ENCODE measurements around the gene MBD3L2. TPM values are rescaled to one million over a fixed set of nuclear protein-coding genes. Genes with fewer than 3 reads are reported as not detected.
"Not testable (repeated sequence)": the region's sequence is repeated elsewhere in the genome, so short reads cannot be mapped to it uniquely, and the experiment has no call there.

The MBD3L2 gene
- total RNA-seq, 1 donor from 2014 or later = not detected

GRCh38 chr19:7056371-7056770 lies 7.2 kb downstream of the MBD3L2 start:
- intact Hi-C loops (cut with DNase I); DNase-seq (ENCODE audit: low spot score); ATAC-seq: not testable (repeated sequence)

- DNase-seq (ENCODE audit: low spot score); intact Hi-C loops (cut with DNase I); ATAC-seq: not testable (repeated sequence)
Measured at GRCh38 chr19:7058576-7058975, 9.5 kb downstream of the MBD3L2 start, which contains the start of gene MBD3L3. Gene MBD3L3, minus strand, starts transcription at chr19:7058676. Its CDS starts 71 bp downstream, at chr19:7058605.

- ATAC-seq; intact Hi-C loops (cut with DNase I); DNase-seq (ENCODE audit: low spot score): not testable (repeated sequence)
Measured at GRCh38 chr19:7059977-7060376, 10.9 kb downstream of the MBD3L2 start.

GRCh38 chr19:7063339-7063738 lies 14.2 kb downstream of the MBD3L2 start:
- ATAC-seq (no peak), DNase-seq (ENCODE audit: low spot score) (no peak)
- intact Hi-C loops (cut with DNase I) = no loop called here

GRCh38 chr19:7063764-7064418 lies 14.8 kb downstream of the MBD3L2 start:
- no peak for DNase-seq (ENCODE audit: low spot score)
- intact Hi-C loops (cut with DNase I) = no loop called here
- ATAC-seq = no peak

- intact Hi-C loops (cut with DNase I); DNase-seq (ENCODE audit: low spot score); ATAC-seq: not testable (repeated sequence)
Measured at GRCh38 chr19:7067122-7067521, 18.0 kb downstream of the MBD3L2 start.

- ATAC-seq (no peak), DNase-seq (ENCODE audit: low spot score) (no peak)
- intact Hi-C loops (cut with DNase I) = no loop called here
Measured at GRCh38 chr19:7067716-7068115, 18.6 kb downstream of the MBD3L2 start.

GRCh38 chr19:7068599-7068998 lies 19.5 kb downstream of the MBD3L2 start:
- ATAC-seq = no peak
- no peak for DNase-seq (ENCODE audit: low spot score)
- intact Hi-C loops (cut with DNase I) = no loop called here

- DNase-seq (ENCODE audit: low spot score) (peak; percentile 99), ATAC-seq (peak; percentile 100)
- intact Hi-C loops (cut with DNase I) = no loop called here
Measured at GRCh38 chr19:7069042-7069903, 20.2 kb downstream of the MBD3L2 start, which contains the start of gene ZNF557. Gene ZNF557, plus strand, starts transcription at chr19:7069703. Its CDS starts 5,372 bp downstream, at chr19:7075075.

- no peak for ATAC-seq
- intact Hi-C loops (cut with DNase I) = no loop called here
- no peak for DNase-seq (ENCODE audit: low spot score)
Measured at GRCh38 chr19:7069904-7070226, 20.7 kb downstream of the MBD3L2 start.

- DNase-seq (ENCODE audit: low spot score) (no peak), ATAC-seq (no peak)
- intact Hi-C loops (cut with DNase I) = no loop called here
Measured at GRCh38 chr19:7072541-7072940, 23.4 kb downstream of the MBD3L2 start.

- intact Hi-C loops (cut with DNase I) = no loop called here
- ATAC-seq (no peak), DNase-seq (ENCODE audit: low spot score) (no peak)
Measured at GRCh38 chr19:7074705-7075282, 25.7 kb downstream of the MBD3L2 start.

- DNase-seq (ENCODE audit: low spot score) (no peak), ATAC-seq (no peak)
- intact Hi-C loops (cut with DNase I) = no loop called here
Measured at GRCh38 chr19:7076151-7076550, 27.0 kb downstream of the MBD3L2 start.

- ATAC-seq (no peak), DNase-seq (ENCODE audit: low spot score) (no peak)
- intact Hi-C loops (cut with DNase I) = no loop called here
Measured at GRCh38 chr19:7078008-7078407, 28.9 kb downstream of the MBD3L2 start.

GRCh38 chr19:7083076-7083956 lies 34.2 kb downstream of the MBD3L2 start:
- DNase-seq (ENCODE audit: low spot score) (no peak), ATAC-seq (no peak)
- intact Hi-C loops (cut with DNase I) = no loop called here

GRCh38 chr19:7088999-7089398 lies 39.9 kb downstream of the MBD3L2 start:
- DNase-seq (ENCODE audit: low spot score) (no peak), ATAC-seq (no peak)
- intact Hi-C loops (cut with DNase I) = no loop called here

- ATAC-seq (no peak), DNase-seq (ENCODE audit: low spot score) (no peak)
- intact Hi-C loops (cut with DNase I) = no loop called here
Measured at GRCh38 chr19:7098096-7098495, 49.0 kb downstream of the MBD3L2 start.

GRCh38 chr19:7098701-7099596 lies 49.8 kb downstream of the MBD3L2 start:
- peak; percentile 96 for DNase-seq (ENCODE audit: low spot score)
- intact Hi-C loops (cut with DNase I) = no loop called here

More at GRCh38 chr19:7098701-7099596, 49.8 kb downstream of the MBD3L2 start:
- peak; percentile 97 for ATAC-seq
